Occipital lobe (tissue), 2 donors: Measurements from ENCODE around the gene UGT1A10. TPM values are rescaled to one million over a fixed set of nuclear protein-coding genes. Genes with fewer than 3 reads are reported as not detected.
"Not testable (repeated sequence)": the region's sequence is repeated elsewhere in the genome, so short reads cannot be mapped to it uniquely, and the experiment has no call there.

Source experiments
- DNase-seq: peaks from one replicate; lab custom pipeline; 2025; lab: John Stamatoyannopoulos, UW
- total RNA-seq: library from RNA; depleted of rRNA; stranded (reverse); fragments of >200 nt; gene quantifications from one replicate; pipeline ENCODE4 v1.2.3, GENCODE V29; 2014

UGT1A10 gene
- total RNA-seq = not detected

DNA sequence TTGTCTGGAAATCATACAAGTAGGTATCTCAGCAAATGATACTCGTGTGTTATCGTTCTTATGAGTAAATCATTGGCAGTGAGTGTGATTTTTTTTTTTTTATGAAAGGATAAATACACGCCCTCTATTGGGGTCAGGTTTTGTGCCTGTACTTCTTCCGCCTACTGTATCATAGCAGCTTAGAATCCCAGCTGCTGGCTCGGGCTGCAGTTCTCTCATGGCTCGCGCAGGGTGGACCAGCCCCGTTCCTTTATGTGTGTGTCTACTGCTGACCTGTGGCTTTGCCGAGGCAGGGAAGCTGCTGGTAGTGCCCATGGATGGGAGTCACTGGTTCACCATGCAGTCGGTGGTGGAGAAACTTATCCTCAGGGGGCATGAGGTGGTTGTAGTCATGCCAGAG lies at the start of gene UGT1A10:
Gene UGT1A10 (plus strand): TSS at position 143 of the 400 bp plus-strand sequence. CDS start 75 bp downstream, at position 218.
- DNase-seq = not testable (repeated sequence)

DNA sequence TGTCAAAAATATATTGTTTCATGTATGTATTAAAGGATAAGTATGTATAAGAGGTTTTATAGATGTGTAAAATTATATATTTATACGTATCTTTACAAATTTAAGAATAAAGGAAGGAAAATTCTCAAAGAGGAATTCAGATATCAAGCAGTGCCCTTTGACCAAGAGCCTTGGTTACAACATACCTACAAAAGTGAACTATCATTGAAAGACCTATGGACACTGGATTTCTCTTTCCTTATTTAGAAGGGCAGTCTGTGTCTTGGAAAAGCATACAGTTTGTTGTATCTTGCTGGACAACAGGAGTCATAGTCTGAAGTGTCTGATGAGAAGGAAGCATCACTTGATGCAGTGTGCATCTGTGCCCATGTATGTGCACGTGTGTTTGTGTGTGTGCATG lies 47.8 kb upstream of the UGT1A10 start:
- no peak for DNase-seq

DNA sequence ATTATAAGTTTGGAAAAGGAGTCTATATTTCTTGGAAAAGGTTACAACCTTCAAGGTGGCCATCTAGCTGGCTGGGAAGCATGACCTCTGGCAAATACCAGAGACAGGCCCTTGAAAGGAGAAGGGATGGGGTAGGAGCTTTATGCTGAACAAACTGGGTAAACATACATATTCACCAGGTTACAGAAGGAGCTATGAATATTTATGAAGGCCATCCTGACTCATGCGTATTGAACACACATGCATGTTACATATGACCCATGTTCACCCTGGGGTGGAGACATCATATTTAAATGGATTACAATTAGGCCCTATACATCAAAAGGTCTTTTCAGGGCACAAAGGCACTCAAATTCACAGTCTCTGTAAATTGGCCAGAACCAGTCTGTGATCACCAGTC lies 43.5 kb upstream of the UGT1A10 start:
- DNase-seq = not testable (repeated sequence)

DNA sequence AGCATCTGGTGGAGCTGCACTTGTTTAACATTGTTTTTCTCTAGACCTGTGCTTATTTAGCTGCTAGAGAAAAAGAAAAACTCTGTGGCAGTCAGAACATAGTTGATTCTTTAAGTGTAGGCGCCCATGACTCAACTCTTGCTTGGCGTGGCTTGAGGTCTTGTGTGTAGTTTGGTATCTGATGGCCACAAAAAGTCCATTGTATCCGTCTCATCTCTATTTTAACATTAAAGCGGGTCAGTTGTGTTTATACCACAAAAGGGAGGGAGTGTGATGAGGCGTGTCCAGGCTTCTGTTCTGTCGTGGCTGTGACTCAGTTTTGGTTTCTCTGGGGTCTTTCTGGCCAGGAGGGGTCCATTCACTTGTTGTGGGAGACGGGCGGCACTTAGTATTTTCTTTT lies 43.0 kb upstream of the UGT1A10 start:
- DNase-seq = no peak

DNA sequence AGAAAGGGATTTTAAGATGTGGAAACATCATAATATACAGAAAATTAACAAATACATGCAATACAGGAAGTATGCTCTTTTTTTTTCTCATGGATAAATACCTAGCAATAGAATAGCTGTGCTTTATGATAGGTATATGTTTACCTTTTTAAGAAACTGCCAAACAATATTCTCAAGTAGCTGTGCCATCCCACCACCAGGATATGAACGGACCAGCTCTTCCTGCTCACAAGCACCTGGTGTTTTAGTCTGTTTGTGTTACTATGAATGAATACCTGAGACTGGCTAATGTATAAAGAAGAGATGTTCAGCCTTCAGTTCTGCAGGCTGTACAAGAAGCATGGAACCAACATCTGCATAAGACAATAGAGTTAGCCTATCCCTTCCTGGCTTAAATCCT lies 38.7 kb upstream of the UGT1A10 start:
- DNase-seq = no peak

DNA sequence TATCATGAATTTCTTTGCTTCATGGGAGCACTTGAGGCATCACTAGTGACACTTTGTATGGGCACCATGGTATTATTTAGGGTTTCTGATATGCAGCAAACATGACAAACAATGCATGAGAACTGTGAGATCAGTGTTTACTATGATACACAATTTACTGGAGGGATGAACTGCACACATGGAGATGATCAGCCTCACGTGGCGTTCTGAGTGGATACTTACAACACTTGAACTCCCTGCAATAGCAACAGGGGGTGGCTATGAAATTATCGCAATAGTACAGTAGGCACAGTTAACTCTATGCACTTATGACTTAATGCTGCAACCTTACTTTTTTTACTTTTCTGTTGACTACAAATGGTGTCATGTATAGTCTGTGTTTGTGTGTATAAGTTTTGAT lies 37.3 kb upstream of the UGT1A10 start:
- DNase-seq = no peak

DNA sequence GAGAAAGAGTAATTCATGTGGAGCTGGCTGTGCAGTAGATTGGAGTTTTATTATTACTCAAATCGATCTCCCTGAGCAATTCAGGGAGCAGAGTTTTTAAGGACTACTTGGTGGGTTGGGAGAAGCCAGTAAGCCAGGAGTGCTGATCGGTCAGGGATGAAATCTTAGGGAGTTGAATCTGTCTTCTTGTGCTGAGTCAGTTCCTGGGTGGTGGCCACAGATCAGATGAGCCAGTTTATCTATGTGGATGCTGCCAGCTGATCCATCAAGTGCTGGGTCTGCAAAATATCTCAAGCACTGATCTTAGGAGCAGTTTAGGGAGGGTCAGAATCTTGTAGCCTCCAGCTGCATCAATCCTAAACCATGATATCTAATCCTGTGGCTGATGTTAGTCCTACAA lies 35.9 kb upstream of the UGT1A10 start:
- DNase-seq = no peak

DNA sequence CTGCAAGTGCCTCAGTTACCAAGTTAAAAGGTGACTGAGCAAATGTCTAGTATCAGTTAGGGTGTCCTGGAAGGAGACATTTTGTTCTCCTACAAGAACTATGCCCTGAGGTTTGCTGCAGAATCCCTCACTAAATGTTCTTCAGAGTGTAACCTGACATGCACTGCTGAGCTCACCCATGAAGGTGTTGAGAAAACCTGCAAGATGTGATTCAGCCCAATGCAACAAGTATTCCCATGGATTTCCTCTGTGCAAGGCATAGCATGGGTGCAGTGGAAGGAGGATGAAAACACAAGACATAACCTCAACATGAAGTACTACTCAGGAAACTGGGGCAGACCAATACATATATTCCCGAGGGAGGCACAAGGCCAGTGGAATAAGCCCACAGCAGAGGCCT lies 34.2 kb upstream of the UGT1A10 start:
- DNase-seq = no peak

DNA sequence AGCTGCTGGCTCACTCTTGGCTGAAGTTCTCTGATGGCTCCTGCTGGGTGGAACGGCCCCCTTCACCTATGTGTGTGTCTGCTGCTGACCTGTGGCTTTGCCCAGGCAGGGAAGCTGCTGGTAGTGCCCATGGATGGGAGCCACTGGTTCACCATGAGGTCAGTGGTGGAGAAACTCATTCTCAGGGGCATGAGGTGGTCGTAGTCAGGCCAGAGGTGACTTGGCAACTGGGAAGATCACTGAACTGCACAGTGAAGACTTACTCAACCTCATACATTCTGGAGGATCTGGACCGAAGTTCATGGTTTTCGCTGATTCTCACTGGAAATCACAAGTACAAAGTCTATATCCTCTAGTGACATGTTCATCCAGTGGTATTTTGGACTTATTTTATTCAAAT lies 32.7 kb upstream of the UGT1A10 start:
- DNase-seq = no peak

DNA sequence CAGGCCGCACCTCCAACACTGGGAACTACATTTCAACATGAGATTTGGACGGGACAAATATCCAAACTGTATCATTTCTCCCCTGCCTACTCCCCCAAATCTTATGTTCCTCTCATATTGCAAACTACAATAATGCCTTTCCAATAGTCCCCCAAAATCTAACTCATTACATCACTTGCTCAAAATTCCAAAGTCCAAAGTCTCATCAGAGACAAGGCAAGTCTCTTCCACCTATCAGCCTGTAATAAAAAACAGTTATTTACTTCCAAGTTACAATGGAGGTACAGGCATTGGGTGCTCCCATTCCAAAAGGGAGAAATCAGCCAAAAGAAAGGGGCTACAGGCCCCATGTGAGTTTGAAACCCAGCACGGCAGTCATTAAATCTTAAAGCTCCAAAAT lies 31.4 kb upstream of the UGT1A10 start:
- DNase-seq = no peak

DNA sequence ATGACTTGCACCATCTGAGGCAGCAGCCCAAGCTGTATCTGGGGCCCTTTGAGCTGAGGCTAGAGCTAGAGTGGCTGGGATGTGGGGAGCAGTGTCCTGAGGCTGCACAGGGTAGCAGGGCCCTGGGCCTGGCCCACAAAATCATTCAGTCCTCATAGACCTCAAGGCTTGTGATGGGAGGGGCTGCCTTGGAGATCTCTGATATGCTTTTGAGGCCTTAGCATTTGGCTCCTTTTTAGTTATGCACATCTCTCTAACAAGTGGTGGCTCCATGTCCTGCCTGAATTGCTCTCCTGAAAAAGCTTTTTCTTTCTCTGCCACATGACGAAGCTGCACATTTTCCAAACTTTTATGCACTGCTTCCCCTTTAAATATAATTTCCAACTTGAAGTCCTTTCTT lies 30.6 kb upstream of the UGT1A10 start:
- DNase-seq = no peak

DNA sequence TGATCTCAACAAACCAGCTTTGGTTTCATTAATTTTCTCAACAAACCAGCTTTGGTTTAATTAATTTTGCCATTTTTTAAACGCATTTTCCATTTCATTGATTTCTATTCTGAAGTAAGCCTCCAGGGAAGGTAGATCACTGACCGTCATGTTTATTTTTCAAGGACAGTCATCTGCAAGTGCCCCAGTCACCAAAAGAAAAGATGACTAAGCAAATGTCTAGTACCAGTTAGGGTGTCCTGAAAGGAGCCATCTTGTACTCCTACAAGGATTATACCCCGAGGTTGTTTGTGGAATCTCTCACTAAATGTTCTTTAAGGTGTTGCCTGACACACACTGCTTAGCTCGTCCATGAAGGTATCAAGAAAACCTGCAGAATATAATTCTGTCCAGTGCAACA lies 25.0 kb upstream of the UGT1A10 start:
- DNase-seq = no peak

DNA sequence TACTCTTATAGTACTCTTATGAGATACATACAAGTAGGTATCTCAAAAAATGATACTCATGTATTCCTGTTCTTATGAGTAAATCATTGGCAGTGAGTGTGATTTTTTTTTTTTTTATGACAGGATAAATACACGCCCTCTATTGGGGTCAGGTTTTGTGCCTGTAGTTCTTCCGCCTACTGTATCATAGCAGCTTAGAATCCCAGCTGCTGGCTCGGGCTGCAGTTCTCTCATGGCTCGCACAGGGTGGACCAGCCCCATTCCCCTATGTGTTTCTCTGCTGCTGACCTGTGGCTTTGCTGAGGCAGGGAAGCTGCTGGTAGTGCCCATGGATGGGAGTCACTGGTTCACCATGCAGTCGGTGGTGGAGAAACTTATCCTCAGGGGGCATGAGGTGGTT lies 18.8 kb upstream of the UGT1A10 start, which contains the start of gene UGT1A8:
Gene UGT1A8 (plus strand): TSS at position 158 of the 400 bp plus-strand sequence. CDS start 75 bp downstream, at position 233.
- DNase-seq = not testable (repeated sequence)

DNA sequence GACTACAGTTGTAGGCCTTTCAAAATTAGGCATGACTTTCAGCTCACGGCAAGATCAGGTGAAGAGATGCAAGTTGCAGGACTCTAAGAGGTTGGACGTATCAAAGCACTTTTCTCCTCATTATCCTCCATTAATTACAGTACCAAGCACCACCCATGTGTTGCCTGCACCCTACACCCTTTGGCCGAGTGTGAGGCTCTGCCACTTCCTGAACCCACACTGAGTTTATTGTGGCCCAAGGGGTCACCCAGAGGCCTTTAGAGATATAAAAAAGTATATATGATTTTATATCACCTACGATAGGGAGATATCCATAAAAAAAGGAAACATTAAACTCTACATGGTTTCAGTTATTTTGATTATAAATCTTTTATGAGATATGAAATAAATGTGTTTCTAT lies 16.0 kb upstream of the UGT1A10 start:
- no peak for DNase-seq

DNA sequence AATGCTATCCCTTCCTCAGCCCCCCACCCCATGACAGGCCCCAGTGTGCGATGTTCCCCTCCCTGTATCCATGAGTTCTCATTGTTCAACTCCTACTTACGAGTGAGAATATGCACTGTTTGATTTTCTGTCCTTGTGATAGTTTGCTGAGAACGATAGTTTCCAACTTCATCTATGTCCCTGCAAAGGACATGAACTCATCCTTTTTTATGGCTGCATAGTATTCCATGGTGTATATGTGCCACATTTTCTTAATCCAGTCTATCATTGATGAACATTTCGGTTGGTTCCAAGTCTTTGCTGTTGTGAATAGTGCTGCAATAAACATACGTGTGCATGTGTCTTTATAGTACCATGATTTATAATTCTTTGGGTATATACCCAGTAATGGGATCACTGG lies 14.4 kb upstream of the UGT1A10 start:
- not testable (repeated sequence) for DNase-seq

DNA sequence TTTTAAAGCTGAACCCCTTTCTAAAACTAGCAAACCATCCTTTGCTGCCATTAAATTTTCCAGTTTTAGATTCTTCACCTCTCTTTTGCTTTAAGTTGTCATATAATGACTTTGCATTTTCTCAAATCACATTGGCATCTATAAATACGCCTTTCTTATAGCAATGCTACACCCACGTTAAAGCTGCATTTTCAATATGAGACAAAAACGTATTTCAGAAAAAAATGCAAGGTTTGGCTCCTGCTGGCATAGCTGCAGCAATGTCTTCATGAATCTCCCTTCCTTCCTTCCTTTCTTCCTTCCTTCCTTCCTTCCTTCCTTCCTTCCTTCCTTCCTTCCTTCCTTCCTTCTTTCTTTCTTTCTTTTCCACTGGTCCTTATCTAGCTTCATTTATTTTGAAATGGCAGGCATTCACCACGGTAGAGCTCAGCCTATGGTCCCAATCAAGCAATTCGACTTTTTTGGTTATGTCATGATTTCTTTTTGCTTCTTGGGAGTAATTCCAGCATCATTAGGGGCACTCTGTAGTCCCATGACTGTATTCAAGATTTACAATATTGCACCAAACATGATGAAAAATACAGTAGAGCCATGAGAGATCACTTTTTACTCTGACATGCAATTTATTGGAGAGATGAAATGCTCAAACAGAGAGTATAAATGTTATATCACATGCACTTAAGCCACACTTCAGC lies 8.8 kb upstream of the UGT1A10 start:
- DNase-seq = no peak

DNA sequence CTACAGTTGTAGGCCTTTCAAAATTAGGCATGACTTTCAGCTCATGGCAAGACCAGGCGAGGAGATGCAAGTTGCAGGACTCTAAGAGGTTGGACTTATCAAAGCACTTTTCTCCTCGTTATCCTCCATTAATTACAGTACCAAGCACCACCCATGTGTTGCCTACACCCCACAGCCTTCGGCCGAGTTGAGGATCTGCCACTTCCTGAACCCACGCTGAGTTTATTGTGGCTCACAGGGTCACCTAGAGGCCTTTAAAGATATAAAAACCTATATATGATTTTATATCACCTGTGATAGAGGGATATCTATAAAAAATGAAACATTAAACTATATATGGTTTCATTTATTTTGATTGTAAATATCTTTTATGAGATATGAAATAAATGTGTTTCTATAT lies 2.6 kb downstream of the UGT1A10 start:
- no peak for DNase-seq

DNA sequence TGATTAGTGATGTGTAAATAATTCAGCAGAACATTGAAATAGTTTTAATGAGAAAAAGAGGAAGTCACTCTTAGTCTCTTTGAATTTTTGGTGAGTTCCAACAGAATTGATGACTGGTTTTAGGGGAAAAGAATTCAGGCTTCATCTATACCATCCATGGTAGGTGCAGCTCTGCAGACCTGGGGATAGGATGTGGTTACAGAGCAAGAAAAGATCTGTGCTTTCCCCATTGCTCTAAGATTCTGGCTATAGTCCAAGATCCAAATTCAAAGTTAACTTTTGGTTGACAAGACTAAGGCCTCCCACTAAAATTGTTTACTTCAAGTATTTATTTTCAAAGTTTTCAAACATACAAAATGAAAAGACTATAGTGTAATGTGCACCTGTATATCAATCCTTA lies 3.6 kb downstream of the UGT1A10 start:
- no peak for DNase-seq

DNA sequence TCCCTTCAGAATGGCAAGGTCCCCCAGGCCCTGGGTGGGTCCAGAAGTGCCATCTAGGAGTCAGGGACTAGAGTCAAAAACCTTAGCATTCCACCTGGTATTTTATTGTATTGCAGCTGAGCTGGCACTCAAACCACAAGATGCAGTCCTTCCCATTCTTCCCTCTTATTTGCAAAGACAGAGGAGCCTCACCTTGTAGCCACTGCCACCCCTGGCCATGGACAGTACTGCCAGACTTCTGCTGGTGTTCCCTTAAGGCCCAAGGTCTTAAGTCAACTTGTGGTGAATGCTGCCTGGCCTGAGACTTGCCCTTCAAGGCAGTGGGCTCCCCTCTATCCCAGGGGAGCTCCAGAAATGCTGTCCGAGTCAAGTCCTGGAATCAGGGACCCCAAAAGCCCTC lies 6.9 kb downstream of the UGT1A10 start:
- no peak for DNase-seq

DNA sequence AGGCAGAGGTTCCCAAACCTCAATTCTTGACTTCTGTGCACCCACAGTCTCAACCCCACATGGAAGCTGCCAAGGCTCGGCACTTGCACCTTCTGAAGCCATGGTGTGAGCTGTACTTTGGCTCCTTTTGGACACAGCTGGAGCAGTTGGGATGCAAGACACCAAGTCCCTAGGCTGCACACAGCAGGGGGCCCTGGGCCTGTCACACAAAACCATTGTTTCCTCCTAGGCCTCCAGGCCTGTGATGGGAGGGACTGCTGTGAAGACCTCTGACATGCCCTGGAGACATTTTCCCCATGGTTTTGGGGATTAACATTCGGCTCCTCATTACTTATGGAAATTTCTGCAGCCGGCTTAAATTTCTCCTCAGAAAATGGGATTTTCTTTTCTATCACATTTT lies 9.8 kb downstream of the UGT1A10 start:
- DNase-seq = not testable (repeated sequence)

DNA sequence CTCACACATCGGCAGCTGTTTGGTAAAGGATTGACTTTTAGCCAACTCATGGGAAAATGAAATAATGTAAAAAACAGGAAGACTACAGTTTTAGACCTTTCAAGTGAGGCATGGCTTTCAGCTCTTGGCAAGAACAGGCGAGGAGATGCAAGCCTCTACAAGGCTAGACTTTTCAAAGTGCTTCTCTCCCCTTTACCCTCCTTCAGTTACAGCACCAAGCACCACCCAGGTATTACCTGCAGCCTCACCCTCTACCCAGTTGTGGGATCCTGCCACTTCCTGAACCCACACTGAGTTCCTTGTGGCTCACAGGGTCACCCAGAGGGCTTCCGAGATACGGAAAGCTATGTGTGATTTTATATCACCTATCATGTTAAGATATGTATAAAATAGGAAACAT lies 14.7 kb downstream of the UGT1A10 start:
- DNase-seq = no peak

DNA sequence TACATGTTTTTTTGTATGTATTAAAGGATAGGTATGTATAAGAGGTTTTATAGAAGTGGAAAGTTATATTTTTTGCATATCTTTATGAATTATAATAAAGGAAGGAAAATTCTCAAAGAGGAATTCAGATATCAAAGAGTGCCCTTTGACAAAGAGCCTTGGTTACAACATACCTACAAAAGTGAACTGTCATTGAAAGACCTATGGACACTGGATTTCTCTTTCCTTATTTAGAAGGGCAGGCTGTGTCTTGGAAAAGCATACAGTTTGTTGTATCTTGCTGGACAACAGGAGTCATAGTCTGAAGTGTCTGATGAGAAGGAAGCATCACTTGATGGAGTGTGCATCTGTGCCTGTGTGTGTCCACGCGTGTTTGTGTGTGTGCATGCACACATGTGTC lies 15.2 kb downstream of the UGT1A10 start:
- DNase-seq = no peak

DNA sequence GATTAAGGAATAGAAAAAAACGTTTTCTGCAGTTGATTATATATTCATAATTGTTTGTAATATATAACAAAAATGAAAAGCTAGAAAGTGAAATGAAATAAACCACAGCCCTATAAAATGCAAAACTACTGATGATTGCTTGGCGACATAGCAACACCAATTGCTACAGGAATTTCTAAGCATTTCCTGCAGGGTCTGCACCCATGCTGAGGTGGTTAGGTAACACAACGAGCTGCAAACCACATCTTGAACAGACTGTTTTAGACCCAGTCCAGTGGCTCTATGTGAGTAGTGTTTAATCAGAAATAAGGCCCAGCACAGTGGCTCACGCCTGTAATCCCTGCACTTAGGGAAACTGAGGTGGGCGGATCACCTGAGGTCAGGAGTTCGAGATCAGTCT lies 18.3 kb downstream of the UGT1A10 start:
- no peak for DNase-seq

DNA sequence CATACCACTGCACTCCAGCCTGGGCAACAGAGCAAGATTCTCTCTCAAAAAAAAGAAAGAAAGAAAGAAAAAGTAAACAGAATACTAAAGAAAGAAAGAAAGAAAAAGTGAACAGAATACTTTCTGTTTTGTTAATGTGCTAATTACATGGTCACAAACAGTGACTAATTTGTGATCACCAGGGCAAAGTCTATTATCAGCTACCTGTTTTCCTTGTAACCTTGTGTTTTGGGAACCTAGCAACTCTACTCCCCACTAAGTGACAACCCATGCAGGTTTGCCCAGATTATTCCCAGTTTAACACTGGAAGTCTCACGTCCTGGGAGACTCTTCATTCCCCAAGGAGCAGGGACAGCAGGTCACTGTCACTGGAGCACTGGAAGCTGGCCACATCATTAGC lies 18.8 kb downstream of the UGT1A10 start:
- no peak for DNase-seq
